HAP-1 (cell line): ENCODE measurements around the gene PANK2.
"Not testable (repeated sequence)": the region's sequence is repeated elsewhere in the genome, so short reads cannot be mapped to it uniquely, and the experiment has no call there.

ENCODE experiments used
- DNase-seq, 2 experiments: peaks; one replicate each; pipeline ENCODE4 v3.0.0-alpha.2; 2016 to 2020; ENCODE audit warnings: low spot score in 2 of 2
- H3K27me3 ChIP-seq: fragments of 250-450 bp; sonication (Bioruptor Pico); 2 replicates; pipeline ENCODE4 v1.5.1; 2020; ENCODE audit warnings: low read depth, mild to moderate bottlenecking, moderate library complexity
- H3K36me3 ChIP-seq: fragments of 250-450 bp; sonication (Bioruptor Pico); replicated peaks from 2 replicates; pipeline ENCODE4 v1.5.1; 2020; ENCODE audit warnings: mild to moderate bottlenecking
- H3K4me1 ChIP-seq: fragments of 250-450 bp; sonication (Bioruptor Pico); 2 replicates; pipeline ENCODE4 v1.5.1; 2020; ENCODE audit warnings: mild to moderate bottlenecking
- H3K4me3 ChIP-seq: fragments of 250-450 bp; sonication (Bioruptor Pico); 2 replicates; pipeline ENCODE4 v1.5.1; 2020; ENCODE audit warnings: mild to moderate bottlenecking, moderate library complexity
- H3K9me3 ChIP-seq: fragments of 250-450 bp; sonication (Bioruptor Pico); 2 replicates; pipeline ENCODE4 v1.5.1; 2020; ENCODE audit warnings: mild to moderate bottlenecking, moderate library complexity
- in situ Hi-C: fragments of 300-500 bp; cut with MboI; formaldehyde crosslinking; loops from 3 replicates; pipeline ENCODE4 v1.14.3; 2020; ENCODE audit warnings: low sequenced_read_pairs, inconsistent platforms, mixed read lengths

The PANK2 gene

GRCh38 chr20:3901028-3901705, 12.0 kb downstream of the PANK2 start:
- H3K9me3 ChIP-seq = no peaks in the 10 kb centered on the region
- in situ Hi-C loops = no loop called here
- peaks cover 9% of the 10 kb centered on the region for H3K36me3 ChIP-seq
- H3K4me1 ChIP-seq = peaks cover 9% of the 10 kb centered on the region
- DNase-seq = no peak
- H3K4me3 ChIP-seq = no peak overlapping the region
- H3K27me3 ChIP-seq = no peaks in the 10 kb centered on the region

GRCh38 chr20:3901706-3902440, 12.7 kb downstream of the PANK2 start:
- no peak overlapping the region for H3K4me3 ChIP-seq
- no peak for DNase-seq
- H3K27me3 ChIP-seq = no peaks in the 10 kb centered on the region
- H3K9me3 ChIP-seq = no peaks in the 10 kb centered on the region
- in situ Hi-C loops = no loop called here
- peaks cover 9% of the 10 kb centered on the region for H3K4me1 ChIP-seq
- peaks cover 4% of the 10 kb centered on the region for H3K36me3 ChIP-seq

GRCh38 chr20:3902446-3902845, 13.3 kb downstream of the PANK2 start:
- Histone ChIP-seq H3K4me3 (no peak overlapping the region), H3K36me3 (no peaks in the 10 kb centered on the region), H3K9me3 (no peaks in the 10 kb centered on the region), H3K27me3 (no peaks in the 10 kb centered on the region), H3K4me1 (peaks cover 9% of the 10 kb centered on the region)
- in situ Hi-C loops = no loop called here
- no peak for DNase-seq

GRCh38 chr20:3904224-3904623, 15.0 kb downstream of the PANK2 start:
- DNase-seq = no peak
- H3K36me3 ChIP-seq = peaks cover 16% of the 10 kb centered on the region
- H3K27me3 ChIP-seq = no peaks in the 10 kb centered on the region
- H3K9me3 ChIP-seq = no peaks in the 10 kb centered on the region
- no peak overlapping the region for H3K4me3 ChIP-seq
- H3K4me1 ChIP-seq = peaks cover 9% of the 10 kb centered on the region
- in situ Hi-C loops = no loop called here

- in situ Hi-C loops = no loop called here
- no peaks in the 10 kb centered on the region for H3K27me3 ChIP-seq
- H3K36me3 ChIP-seq = peaks cover 23% of the 10 kb centered on the region
Measured at GRCh38 chr20:3904857-3905256, 15.7 kb downstream of the PANK2 start.

GRCh38 chr20:3906744-3907721, 17.8 kb downstream of the PANK2 start:
- in situ Hi-C loops = not testable (repeated sequence)

More at GRCh38 chr20:3904857-3905256, 15.7 kb downstream of the PANK2 start:
- H3K4me3 ChIP-seq = no peak overlapping the region
- H3K9me3 ChIP-seq = no peaks in the 10 kb centered on the region
- H3K4me1 ChIP-seq = peaks cover 7% of the 10 kb centered on the region
- DNase-seq = no peak

GRCh38 chr20:3908667-3909066, 19.5 kb downstream of the PANK2 start:
- in situ Hi-C loops = no loop called here
- DNase-seq = no peak
- Histone ChIP-seq H3K4me1 (peaks cover 3% of the 10 kb centered on the region; the same call in 1 of the 2 replicates), H3K27me3 (no peaks in the 10 kb centered on the region), H3K36me3 (peaks cover 57% of the 10 kb centered on the region), H3K4me3 (no peak overlapping the region), H3K9me3 (no peaks in the 10 kb centered on the region)

More at GRCh38 chr20:3906744-3907721, 17.8 kb downstream of the PANK2 start:
- H3K36me3 ChIP-seq = peaks cover 44% of the 10 kb centered on the region
- H3K9me3 ChIP-seq, H3K4me3 ChIP-seq, H3K4me1 ChIP-seq, H3K27me3 ChIP-seq, DNase-seq: not testable (repeated sequence)

GRCh38 chr20:3909952-3910366, 20.8 kb downstream of the PANK2 start:
- in situ Hi-C loops = no loop called here
- no peak for DNase-seq
- H3K36me3 ChIP-seq = peaks cover 59% of the 10 kb centered on the region
- H3K9me3 ChIP-seq = no peaks in the 10 kb centered on the region
- H3K27me3 ChIP-seq = no peaks in the 10 kb centered on the region
- no peak overlapping the region for H3K4me3 ChIP-seq
- H3K4me1 ChIP-seq = peaks cover 3% of the 10 kb centered on the region; the same call in 1 of the 2 replicates

GRCh38 chr20:3910853-3911252, 21.7 kb downstream of the PANK2 start:
- no peaks in the 10 kb centered on the region for H3K9me3 ChIP-seq
- no peaks in the 10 kb centered on the region for H3K27me3 ChIP-seq
- peaks cover 3% of the 10 kb centered on the region; the same call in 1 of the 2 replicates for H3K4me1 ChIP-seq
- no peak for DNase-seq
- peaks cover 68% of the 10 kb centered on the region for H3K36me3 ChIP-seq
- no peak overlapping the region for H3K4me3 ChIP-seq
- in situ Hi-C loops = no loop called here

- no peaks in the 10 kb centered on the region for H3K9me3 ChIP-seq
- H3K36me3 ChIP-seq = peaks cover 79% of the 10 kb centered on the region
- no peaks in the 10 kb centered on the region for H3K27me3 ChIP-seq
- peaks cover 3% of the 10 kb centered on the region; the same call in 1 of the 2 replicates for H3K4me1 ChIP-seq
- no peak for DNase-seq
- in situ Hi-C loops = no loop called here
- no peak overlapping the region for H3K4me3 ChIP-seq
Measured at GRCh38 chr20:3911956-3912355, 22.8 kb downstream of the PANK2 start.

GRCh38 chr20:3914446-3914845, 25.3 kb downstream of the PANK2 start:
- DNase-seq = no peak
- in situ Hi-C loops = no loop called here
- H3K9me3 ChIP-seq = no peaks in the 10 kb centered on the region
- no peak overlapping the region for H3K4me3 ChIP-seq
- H3K36me3 ChIP-seq = peaks cover 83% of the 10 kb centered on the region
- H3K4me1 ChIP-seq = peaks cover 3% of the 10 kb centered on the region; the same call in 1 of the 2 replicates
- H3K27me3 ChIP-seq = no peaks in the 10 kb centered on the region

GRCh38 chr20:3915691-3916090, 26.5 kb downstream of the PANK2 start:
- Histone ChIP-seq H3K36me3 (peaks cover 82% of the 10 kb centered on the region), H3K4me1 (peaks cover 3% of the 10 kb centered on the region; the same call in 1 of the 2 replicates), H3K4me3 (no peak overlapping the region), H3K27me3 (no peaks in the 10 kb centered on the region), H3K9me3 (no peaks in the 10 kb centered on the region; the same call in 1 of the 2 replicates)
- in situ Hi-C loops = no loop called here
- DNase-seq = no peak

- Histone ChIP-seq H3K9me3 (no peaks in the 10 kb centered on the region; the same call in 1 of the 2 replicates), H3K4me1 (no peaks in the 10 kb centered on the region), H3K4me3 (no peak overlapping the region), H3K36me3 (peaks cover 82% of the 10 kb centered on the region), H3K27me3 (no peaks in the 10 kb centered on the region)
- in situ Hi-C loops = no loop called here
- no peak for DNase-seq
Measured at GRCh38 chr20:3916364-3916763, 27.2 kb downstream of the PANK2 start.
